Panc1 (cell line): ENCODE measurements around the gene KAZN. TPM values are rescaled to one million over a fixed set of nuclear protein-coding genes. Genes with fewer than 3 reads are reported as not detected.

Source experiments
- ATAC-seq: fragments of 200-7000 bp; cut with Tn5 transposase; 2 replicates; pipeline ENCODE4 v1.9.1; 2020; ENCODE audit warnings: mild to moderate bottlenecking, moderate library complexity
- BruUV-seq: library from RNA; stranded (reverse); fragments of 400-500 nt; replicated peaks from 2 replicates; lab custom pipeline; 2021; lab: Mats Ljungman, UMichigan
- CTCF ChIA-PET: fragments of 300-600 bp; sonication (Branson Sonifier 250); formaldehyde crosslinking; loops from one replicate; lab custom pipeline; 2022; ENCODE audit warnings: antibody characterized with exemption; lab: Charles Lee
- POLR2A ChIA-PET: fragments of 300-600 bp; sonication (Branson Sonifier 250); formaldehyde crosslinking; loops from one replicate; lab custom pipeline; 2022; ENCODE audit warnings: antibody characterized with exemption; lab: Charles Lee
- DNase-seq: peaks from one replicate; pipeline ENCODE4 v3.0.0-alpha.2; 2010; ENCODE audit warnings: low read depth, low spot score
- H3K27ac ChIP-seq: 2 replicates; pipeline ENCODE4 v1.5.1; 2011; ENCODE audit warnings: mild to moderate bottlenecking, low read length, inconsistent platforms
- H3K27me3 ChIP-seq: fragments of 200-500 bp; sonication (Bioruptor generic); 2 replicates; pipeline ENCODE4 v1.6.0; 2014; ENCODE audit warnings: low read length, inconsistent platforms; ENCODE audit not compliant: control insufficient read depth, insufficient read depth
- H3K36me3 ChIP-seq: fragments of 200-500 bp; sonication (Bioruptor generic); 2 replicates; pipeline ENCODE4 v1.5.1; 2014; ENCODE audit warnings: inconsistent platforms, mild to moderate bottlenecking, low read length, moderate library complexity; ENCODE audit not compliant: control insufficient read depth, insufficient read depth
- H3K4me1 ChIP-seq: 2 replicates; pipeline ENCODE4 v1.5.1; 2011; ENCODE audit warnings: inconsistent platforms, mild to moderate bottlenecking, low read length, moderate library complexity; ENCODE audit not compliant: control insufficient read depth, insufficient read depth
- H3K4me3 ChIP-seq, 2 experiments: 2 replicates each; pipeline ENCODE4 v1.5.1; 2011 to 2012; ENCODE audit warnings: low read depth in 2 of 2, low read length in 2 of 2, mild to moderate bottlenecking in 2 of 2, inconsistent platforms in 1 of 2, moderate library complexity in 1 of 2
- H3K9me3 ChIP-seq: fragments of 200-500 bp; sonication (Bioruptor generic); 2 replicates; pipeline ENCODE4 v1.5.1; 2014; ENCODE audit warnings: low read depth, mild to moderate bottlenecking, inconsistent platforms, low read length, moderate library complexity; ENCODE audit not compliant: control insufficient read depth, insufficient read depth
- POLR2AphosphoS5 ChIP-seq: IDR thresholded peaks from 2 replicates; pipeline ENCODE4 v1.6.1; 2012; ENCODE audit warnings: mild to moderate bottlenecking, low read depth, low read length, moderate library complexity
- SIN3A ChIP-seq: IDR thresholded peaks from 2 replicates; pipeline ENCODE4 v1.6.1; 2012; ENCODE audit warnings: low read depth, mild to moderate bottlenecking, low read length, moderate library complexity, borderline replicate concordance; ENCODE audit not compliant: insufficient read depth
- TCF7L2 ChIP-seq: IDR thresholded peaks from 2 replicates; pipeline ENCODE4 v1.6.1; 2011; ENCODE audit warnings: mild to moderate bottlenecking, low read depth, low read length, inconsistent platforms
- in situ Hi-C: cut with HindIII; loops from 2 replicates; pipeline ENCODE4 v1.10.0; 2016; ENCODE audit warnings: low sequenced_read_pairs, low pct_unique_long_range_greater_than_20kb
- intact Hi-C: fragments of 100-400 bp; cut with micrococcal nuclease; formaldehyde crosslinking; loops from one replicate; pipeline ENCODE4 v1.10.0; 2022; ENCODE audit not compliant: unreplicated experiment
- total RNA-seq: library from RNA; stranded (reverse); gene quantifications from one replicate; pipeline ENCODE4 v1.2.1, GENCODE V29; 2021; ENCODE audit not compliant: unreplicated experiment
- TF ChIP-seq, protein P1 (sequence below), 2 experiments: IDR thresholded peaks; 2 replicates each; pipeline ENCODE4 v1.6.1; 2011 to 2012; ENCODE audit warnings: low read depth in 2 of 2, control low read depth in 1 of 2, low read length in 1 of 2, mild to moderate bottlenecking in 1 of 2, moderate library complexity in 1 of 2; ENCODE audit not compliant: insufficient read depth in 1 of 2
- TF ChIP-seq, protein P2 (sequence below): fragments of 450-650 bp; IDR thresholded peaks from 2 replicates; pipeline ENCODE4 v1.5.1; 2017; ENCODE audit warnings: mild to moderate bottlenecking

KAZN gene
- total RNA-seq, 1 experiment from 2014 or later: 6.6 TPM

DNA sequence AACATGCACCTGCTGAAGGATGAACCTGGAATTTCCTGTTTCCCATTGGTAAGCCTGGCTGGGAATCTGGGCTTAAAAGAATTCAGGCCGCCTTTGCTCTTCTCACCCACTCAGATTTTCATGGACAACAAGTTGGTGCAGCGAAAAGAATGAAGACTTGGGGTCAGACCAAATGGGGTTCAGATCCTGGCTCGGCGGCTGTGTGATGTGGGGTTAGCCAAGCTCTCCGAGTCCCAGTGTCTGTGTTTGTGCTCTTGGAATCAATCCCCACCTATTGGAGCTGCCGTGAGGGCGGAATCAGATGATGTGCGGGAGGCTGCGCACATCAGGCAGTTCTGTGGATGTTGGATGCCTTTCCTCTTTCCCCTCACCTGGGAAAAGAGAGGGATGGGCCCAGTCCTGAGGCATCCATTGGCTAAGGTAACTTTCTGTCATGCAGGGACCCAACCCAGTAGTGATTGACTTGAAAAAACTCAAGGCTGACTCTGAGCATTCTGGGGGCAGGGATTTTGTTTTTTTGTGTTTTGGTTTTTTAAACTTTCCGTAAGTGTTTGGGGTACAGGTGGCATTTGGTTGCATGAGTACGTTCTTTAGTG is 228.3 kb downstream of the KAZN start:
- ChIA-PET CTCF (no interaction called here), POLR2A (no interaction called here)
- no peak overlapping the region for H3K27ac ChIP-seq
- H3K9me3 ChIP-seq: no peaks in the 10 kb centered on the region
- no peak for TF ChIP-seq SIN3A
- TF ChIP-seq POLR2AphosphoS5: no peak
- no peak for TF ChIP-seq TCF7L2
- TF ChIP-seq, protein P1, sequence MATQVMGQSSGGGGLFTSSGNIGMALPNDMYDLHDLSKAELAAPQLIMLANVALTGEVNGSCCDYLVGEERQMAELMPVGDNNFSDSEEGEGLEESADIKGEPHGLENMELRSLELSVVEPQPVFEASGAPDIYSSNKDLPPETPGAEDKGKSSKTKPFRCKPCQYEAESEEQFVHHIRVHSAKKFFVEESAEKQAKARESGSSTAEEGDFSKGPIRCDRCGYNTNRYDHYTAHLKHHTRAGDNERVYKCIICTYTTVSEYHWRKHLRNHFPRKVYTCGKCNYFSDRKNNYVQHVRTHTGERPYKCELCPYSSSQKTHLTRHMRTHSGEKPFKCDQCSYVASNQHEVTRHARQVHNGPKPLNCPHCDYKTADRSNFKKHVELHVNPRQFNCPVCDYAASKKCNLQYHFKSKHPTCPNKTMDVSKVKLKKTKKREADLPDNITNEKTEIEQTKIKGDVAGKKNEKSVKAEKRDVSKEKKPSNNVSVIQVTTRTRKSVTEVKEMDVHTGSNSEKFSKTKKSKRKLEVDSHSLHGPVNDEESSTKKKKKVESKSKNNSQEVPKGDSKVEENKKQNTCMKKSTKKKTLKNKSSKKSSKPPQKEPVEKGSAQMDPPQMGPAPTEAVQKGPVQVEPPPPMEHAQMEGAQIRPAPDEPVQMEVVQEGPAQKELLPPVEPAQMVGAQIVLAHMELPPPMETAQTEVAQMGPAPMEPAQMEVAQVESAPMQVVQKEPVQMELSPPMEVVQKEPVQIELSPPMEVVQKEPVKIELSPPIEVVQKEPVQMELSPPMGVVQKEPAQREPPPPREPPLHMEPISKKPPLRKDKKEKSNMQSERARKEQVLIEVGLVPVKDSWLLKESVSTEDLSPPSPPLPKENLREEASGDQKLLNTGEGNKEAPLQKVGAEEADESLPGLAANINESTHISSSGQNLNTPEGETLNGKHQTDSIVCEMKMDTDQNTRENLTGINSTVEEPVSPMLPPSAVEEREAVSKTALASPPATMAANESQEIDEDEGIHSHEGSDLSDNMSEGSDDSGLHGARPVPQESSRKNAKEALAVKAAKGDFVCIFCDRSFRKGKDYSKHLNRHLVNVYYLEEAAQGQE (IDR thresholded peaks at IDR 0.05; ENCODE audit: insufficient read depth in 1 of 2, low read depth in 2 of 2, low read length in 1 of 2): no peak
- TF ChIP-seq, protein P2, sequence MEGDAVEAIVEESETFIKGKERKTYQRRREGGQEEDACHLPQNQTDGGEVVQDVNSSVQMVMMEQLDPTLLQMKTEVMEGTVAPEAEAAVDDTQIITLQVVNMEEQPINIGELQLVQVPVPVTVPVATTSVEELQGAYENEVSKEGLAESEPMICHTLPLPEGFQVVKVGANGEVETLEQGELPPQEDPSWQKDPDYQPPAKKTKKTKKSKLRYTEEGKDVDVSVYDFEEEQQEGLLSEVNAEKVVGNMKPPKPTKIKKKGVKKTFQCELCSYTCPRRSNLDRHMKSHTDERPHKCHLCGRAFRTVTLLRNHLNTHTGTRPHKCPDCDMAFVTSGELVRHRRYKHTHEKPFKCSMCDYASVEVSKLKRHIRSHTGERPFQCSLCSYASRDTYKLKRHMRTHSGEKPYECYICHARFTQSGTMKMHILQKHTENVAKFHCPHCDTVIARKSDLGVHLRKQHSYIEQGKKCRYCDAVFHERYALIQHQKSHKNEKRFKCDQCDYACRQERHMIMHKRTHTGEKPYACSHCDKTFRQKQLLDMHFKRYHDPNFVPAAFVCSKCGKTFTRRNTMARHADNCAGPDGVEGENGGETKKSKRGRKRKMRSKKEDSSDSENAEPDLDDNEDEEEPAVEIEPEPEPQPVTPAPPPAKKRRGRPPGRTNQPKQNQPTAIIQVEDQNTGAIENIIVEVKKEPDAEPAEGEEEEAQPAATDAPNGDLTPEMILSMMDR: no peak
- H3K4me3 ChIP-seq: no peak overlapping the region
- BruUV-seq: no TSS peak
- in situ Hi-C loops: no loop called here
- DNase-seq (no peak), ATAC-seq (no peak)
- intact Hi-C loops: no loop called here
- H3K27me3 ChIP-seq: no peaks in the 10 kb centered on the region
- no peaks in the 10 kb centered on the region for H3K4me1 ChIP-seq
- no peaks in the 10 kb centered on the region for H3K36me3 ChIP-seq

DNA sequence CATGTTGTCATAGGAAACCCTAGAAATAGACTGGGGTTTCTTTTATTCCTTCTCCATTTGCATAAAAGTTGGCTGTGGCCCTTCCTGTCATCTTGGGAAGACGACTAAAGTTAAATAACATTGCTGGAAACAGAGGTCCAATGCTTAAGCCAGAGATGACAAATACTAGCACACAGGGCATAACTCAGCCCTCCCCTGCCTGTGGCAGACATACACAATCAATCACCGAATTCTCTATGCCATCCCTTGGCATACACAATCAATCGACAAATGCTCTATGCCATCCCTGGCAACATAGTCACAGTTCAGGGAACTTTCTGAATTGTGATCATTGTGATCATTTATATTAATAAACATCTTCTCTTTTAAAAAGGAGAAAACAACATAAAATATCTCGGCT is 229.4 kb downstream of the KAZN start:
- ChIA-PET CTCF (no interaction called here), POLR2A (no interaction called here)
- no peak overlapping the region for H3K27ac ChIP-seq
- in situ Hi-C loops (no loop called here), intact Hi-C loops (no loop called here)
- no peaks in the 10 kb centered on the region for H3K9me3 ChIP-seq
- TF ChIP-seq SIN3A (no peak), TCF7L2 (no peak), POLR2AphosphoS5 (no peak)
- TF ChIP-seq, protein P1 (IDR thresholded peaks at IDR 0.05; ENCODE audit: insufficient read depth in 1 of 2, low read depth in 2 of 2, low read length in 1 of 2): no peak
- TF ChIP-seq, protein P2: no peak
- no TSS peak for BruUV-seq
- no peaks in the 10 kb centered on the region; the same call in 1 of the 2 replicates for H3K27me3 ChIP-seq
- ATAC-seq (no peak), DNase-seq (no peak)
- no peaks in the 10 kb centered on the region for H3K4me1 ChIP-seq
- H3K4me3 ChIP-seq: no peak overlapping the region
- H3K36me3 ChIP-seq: no peaks in the 10 kb centered on the region
